OCI-LY3 (cell line): Measurements from ENCODE around the gene PTPRN2.
"Not testable (repeated sequence)": the region's sequence is repeated elsewhere in the genome, so short reads cannot be mapped to it uniquely, and the experiment has no call there.

Experiments
- CTCF ChIP-seq: fragments of 200-600, 300-600 bp; sonication (generic); IDR thresholded peaks from 2 replicates; pipeline ENCODE4 v1.5.1; 2014; ENCODE audit warnings: antibody characterized with exemption, low read length, low read depth
- EZH2phosphoT487 ChIP-seq: fragments of 200-600 bp; shearing (Covaris generic); IDR thresholded peaks from 2 replicates; pipeline ENCODE4 v1.6.1; 2018; ENCODE audit warnings: antibody characterized with exemption, mixed run types, low read depth

DNA sequence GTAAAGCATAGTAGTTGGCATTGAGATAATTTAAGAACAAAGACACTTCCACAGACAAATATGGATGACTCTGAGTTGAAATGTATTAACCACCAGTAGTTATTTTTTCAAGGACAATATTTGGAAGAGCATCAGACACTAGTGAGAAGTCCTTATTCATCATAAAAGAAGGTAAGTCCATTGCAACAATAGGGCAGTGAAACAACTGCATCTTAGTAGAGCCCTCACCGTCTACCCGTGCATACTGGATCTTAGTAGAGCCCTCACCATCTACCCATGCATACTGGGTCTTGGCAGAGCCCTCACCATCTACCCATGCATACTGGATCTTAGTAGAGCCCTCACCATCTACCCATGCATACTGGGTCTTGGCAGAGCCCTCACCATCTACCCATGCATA, 892.0 kb downstream of the PTPRN2 start:
- TF ChIP-seq EZH2phosphoT487, CTCF: not testable (repeated sequence)
